Loucy (cell line): ENCODE measurements around the gene TEAD3.
"Not testable (repeated sequence)": the region's sequence is repeated elsewhere in the genome, so short reads cannot be mapped to it uniquely, and the experiment has no call there.

Source experiments
- H2AFZ ChIP-seq: fragments of 200-600 bp; sonication (generic); 2 replicates; pipeline ENCODE4 v1.6.0; 2016; ENCODE audit warnings: antibody characterized with exemption, mild to moderate bottlenecking, low read length, moderate library complexity
- H3F3A ChIP-seq: fragments of 200-600 bp; 2 replicates; pipeline ENCODE4 v1.6.0; 2016; ENCODE audit warnings: antibody characterized with exemption, low read depth, mild to moderate bottlenecking
- H3K27me3 ChIP-seq: fragments of 200-600 bp; sonication (generic); 2 replicates; pipeline ENCODE4 v1.6.1; 2014; ENCODE audit warnings: low read length, mild to moderate bottlenecking; ENCODE audit not compliant: insufficient read depth, poor library complexity, severe bottlenecking
- H3K36me3 ChIP-seq: fragments of 200-600 bp; sonication (generic); 2 replicates; pipeline ENCODE4 v1.6.1; 2016; ENCODE audit warnings: low read length; ENCODE audit not compliant: insufficient read depth
- H3K4me1 ChIP-seq: fragments of 200-600 bp; sonication (generic); 2 replicates; pipeline ENCODE4 v1.5.1; 2014; ENCODE audit warnings: low read length, mild to moderate bottlenecking; ENCODE audit not compliant: insufficient read depth, poor library complexity, severe bottlenecking
- H3K4me2 ChIP-seq: fragments of 200-600 bp; sonication (generic); 2 replicates; pipeline ENCODE4 v1.6.0; 2014; ENCODE audit warnings: antibody characterized with exemption, low read length, low read depth, mild to moderate bottlenecking; ENCODE audit not compliant: poor library complexity, severe bottlenecking
- H3K4me3 ChIP-seq: fragments of 200-600 bp; sonication (generic); 2 replicates; pipeline ENCODE4 v1.5.1; 2014; ENCODE audit warnings: low read length, mild to moderate bottlenecking, mixed read lengths; ENCODE audit not compliant: poor library complexity, severe bottlenecking
- H3K79me2 ChIP-seq: fragments of 200-600 bp; sonication (generic); 2 replicates; pipeline ENCODE4 v1.6.1; 2014; ENCODE audit warnings: low read length; ENCODE audit not compliant: insufficient read depth
- H3K9ac ChIP-seq: fragments of 200-600 bp; sonication (generic); 2 replicates; pipeline ENCODE4 v1.6.0; 2014; ENCODE audit warnings: mild to moderate bottlenecking, low read depth, low read length, moderate library complexity; ENCODE audit not compliant: poor library complexity, severe bottlenecking
- H3K9me2 ChIP-seq: fragments of 200-600 bp; sonication (generic); replicated peaks from 2 replicates; pipeline ENCODE4 v1.6.1; 2016; ENCODE audit warnings: low read depth, low read length, mixed read lengths
- H3K9me3 ChIP-seq: fragments of 200-600 bp; sonication (generic); 2 replicates; pipeline ENCODE4 v1.6.1; 2014; ENCODE audit warnings: mild to moderate bottlenecking, antibody characterized with exemption, low read length, low read depth; ENCODE audit not compliant: insufficient read depth
- H4K20me1 ChIP-seq: fragments of 200-600 bp; sonication (generic); 2 replicates; pipeline ENCODE4 v1.6.0; 2014; ENCODE audit warnings: antibody characterized with exemption, low read length, mild to moderate bottlenecking; ENCODE audit not compliant: insufficient read depth, poor library complexity, severe bottlenecking
- CTCF ChIP-seq: fragments of 200-600 bp; sonication (generic); conservative IDR thresholded peaks from 2 replicates; pipeline ENCODE4 v1.5.1; 2014; ENCODE audit warnings: mild to moderate bottlenecking, antibody characterized with exemption, low read length
- EZH2phosphoT487 ChIP-seq: fragments of 200-600 bp; IDR thresholded peaks from 2 replicates; pipeline ENCODE4 v1.6.1; 2018; ENCODE audit warnings: antibody characterized with exemption, mild to moderate bottlenecking, moderate library complexity, borderline replicate concordance

Gene TEAD3

GRCh38 chr6:35541836-35542235, 45.0 kb upstream of the TEAD3 start:
- no peak overlapping the region for H3K9ac ChIP-seq
- H3K9me3 ChIP-seq = no peaks in the 10 kb centered on the region
- no peaks in the 10 kb centered on the region for H3F3A ChIP-seq
- H3K36me3 ChIP-seq = no peaks in the 10 kb centered on the region
- H4K20me1 ChIP-seq = no peaks in the 10 kb centered on the region
- H3K4me2 ChIP-seq = no peak overlapping the region
- H2AFZ ChIP-seq = no peak overlapping the region
- no peak overlapping the region for H3K4me3 ChIP-seq
- TF ChIP-seq EZH2phosphoT487 (no peak), CTCF (no peak)
- H3K9me2 ChIP-seq = no peaks in the 10 kb centered on the region
- H3K79me2 ChIP-seq = no peaks in the 10 kb centered on the region
- no peaks in the 10 kb centered on the region for H3K4me1 ChIP-seq
- no peaks in the 10 kb centered on the region for H3K27me3 ChIP-seq

- Histone ChIP-seq H3K9ac (no peak overlapping the region), H2AFZ (no peak overlapping the region), H3K4me1 (no peaks in the 10 kb centered on the region), H3K4me2 (no peak overlapping the region), H3K36me3 (no peaks in the 10 kb centered on the region), H4K20me1 (no peaks in the 10 kb centered on the region), H3K79me2 (no peaks in the 10 kb centered on the region), H3K9me3 (no peaks in the 10 kb centered on the region), H3F3A (no peaks in the 10 kb centered on the region), H3K4me3 (no peak overlapping the region), H3K27me3 (no peaks in the 10 kb centered on the region), H3K9me2 (no peaks in the 10 kb centered on the region)
- no peak for TF ChIP-seq EZH2phosphoT487
- TF ChIP-seq CTCF = no peak
These were observed 42.3 kb upstream of the TEAD3 start for GRCh38 chr6:35539223-35539622.

- not testable (repeated sequence) for H3K9me3 ChIP-seq, H3F3A ChIP-seq, H3K4me2 ChIP-seq, H3K27me3 ChIP-seq, H3K36me3 ChIP-seq, H3K79me2 ChIP-seq, H3K9ac ChIP-seq, H3K4me1 ChIP-seq, H2AFZ ChIP-seq, H4K20me1 ChIP-seq, H3K4me3 ChIP-seq, H3K9me2 ChIP-seq
These were observed 39.0 kb upstream of the TEAD3 start for GRCh38 chr6:35535847-35536246.

GRCh38 chr6:35534407-35535170, 37.7 kb upstream of the TEAD3 start:
- Histone ChIP-seq H3K27me3 (no peaks in the 10 kb centered on the region), H3K79me2 (no peaks in the 10 kb centered on the region), H3F3A (no peaks in the 10 kb centered on the region), H3K9me3 (no peaks in the 10 kb centered on the region), H3K36me3 (no peaks in the 10 kb centered on the region), H2AFZ (no peak overlapping the region), H3K4me1 (no peaks in the 10 kb centered on the region), H4K20me1 (no peaks in the 10 kb centered on the region), H3K4me2 (no peak overlapping the region), H3K4me3 (no peak overlapping the region), H3K9me2 (no peaks in the 10 kb centered on the region), H3K9ac (no peak overlapping the region)
- TF ChIP-seq CTCF (no peak), EZH2phosphoT487 (no peak)
